GM21381 (cell line): ENCODE results near the gene SEMA3C.
"Not testable (repeated sequence)": the region's sequence is repeated elsewhere in the genome, so short reads cannot be mapped to it uniquely, and the experiment has no call there.

Experiments used
- ATAC-seq: cut with Tn5 transposase; IDR thresholded peaks from one replicate; pipeline ENCODE4 v1.9.1; 2021; ENCODE audit warnings: mild to moderate bottlenecking, moderate library complexity; ENCODE audit not compliant: unreplicated experiment

SEMA3C gene

GRCh38 chr7:80929619-80930018, 10.8 kb upstream of the SEMA3C start:
- ATAC-seq, result no peak

- ATAC-seq, result not testable (repeated sequence)
Measured at GRCh38 chr7:80926955-80927354, 8.1 kb upstream of the SEMA3C start.

GRCh38 chr7:80924090-80924489, 5.2 kb upstream of the SEMA3C start:
- no peak for ATAC-seq

- ATAC-seq, result no peak
Measured at GRCh38 chr7:80923211-80923612, 4.4 kb upstream of the SEMA3C start.

- no peak for ATAC-seq
Measured at GRCh38 chr7:80922253-80923049, 3.6 kb upstream of the SEMA3C start.

- ATAC-seq, result no peak
Measured at GRCh38 chr7:80921130-80921529, 2.3 kb upstream of the SEMA3C start.

GRCh38 chr7:80918399-80918798, 452 bp downstream of the SEMA3C start:
- no peak for ATAC-seq

GRCh38 chr7:80916770-80917741, 1.8 kb downstream of the SEMA3C start:
- ATAC-seq, result no peak

GRCh38 chr7:80910228-80910627, 8.6 kb downstream of the SEMA3C start:
- ATAC-seq, result no peak

GRCh38 chr7:80908360-80908797, 10.5 kb downstream of the SEMA3C start:
- no peak for ATAC-seq

- no peak for ATAC-seq
Measured at GRCh38 chr7:80907612-80908011, 11.2 kb downstream of the SEMA3C start.

GRCh38 chr7:80907141-80907601, 11.7 kb downstream of the SEMA3C start:
- no peak for ATAC-seq

GRCh38 chr7:80905334-80905733, 13.5 kb downstream of the SEMA3C start:
- ATAC-seq, result no peak

GRCh38 chr7:80902716-80903308, 16.0 kb downstream of the SEMA3C start:
- no peak for ATAC-seq

- ATAC-seq, result no peak
Measured at GRCh38 chr7:80902019-80902418, 16.8 kb downstream of the SEMA3C start.

- ATAC-seq, result no peak
Measured at GRCh38 chr7:80900583-80901576, 18.0 kb downstream of the SEMA3C start.

- no peak for ATAC-seq
Measured at GRCh38 chr7:80896906-80897598, 21.8 kb downstream of the SEMA3C start.

- no peak for ATAC-seq
Measured at GRCh38 chr7:80895056-80895455, 23.8 kb downstream of the SEMA3C start.

GRCh38 chr7:80891259-80891544, 27.6 kb downstream of the SEMA3C start:
- no peak for ATAC-seq
